GM20000 (cell line): ENCODE results near the gene HOXC12.

Experiments used
- DNase-seq: peaks from one replicate; pipeline ENCODE4 v3.0.0; 2012; ENCODE audit warnings: low spot score
- CTCF ChIP-seq: IDR thresholded peaks from 2 replicates; pipeline ENCODE4 v1.5.1; 2012; ENCODE audit warnings: mild to moderate bottlenecking, control low read depth; ENCODE audit errors: extremely low read depth, missing control alignments

HOXC12 gene

GRCh38 chr12:53955036-53955775 lies 503 bp downstream of the HOXC12 start:
- no peak for TF ChIP-seq CTCF
- DNase-seq, result no peak

- no peak for DNase-seq
- TF ChIP-seq CTCF, result no peak
These were observed 1.1 kb downstream of the HOXC12 start for GRCh38 chr12:53955776-53956250.

- TF ChIP-seq CTCF, result no peak
- no peak for DNase-seq
These were observed 1.7 kb downstream of the HOXC12 start for GRCh38 chr12:53956251-53956887.

GRCh38 chr12:53956914-53957536 lies 2.3 kb downstream of the HOXC12 start:
- DNase-seq, result no peak
- no peak for TF ChIP-seq CTCF

- DNase-seq, result no peak
- TF ChIP-seq CTCF, result no peak
These were observed 3.4 kb downstream of the HOXC12 start for GRCh38 chr12:53958128-53958527.

GRCh38 chr12:53959314-53959713 lies 4.6 kb downstream of the HOXC12 start:
- no peak for DNase-seq
- TF ChIP-seq CTCF, result no peak
